Epithelial cell of esophagus (primary cell): ENCODE results near the gene UBE3C.
A peak's percentile ranks its signal among the peaks of the same experiment; 100 is the strongest.

Experiments
- DNase-seq: peaks from one replicate; pipeline ENCODE4 v3.0.0; 2010; ENCODE audit warnings: low read depth
- H3K4me3 ChIP-seq: 2 replicates; pipeline ENCODE4 v1.5.1; 2011; ENCODE audit warnings: mild to moderate bottlenecking, low read length, control low read depth
- TF ChIP-seq, protein P1 (sequence below): IDR thresholded peaks from 2 replicates; pipeline ENCODE4 v1.5.1; 2011; ENCODE audit warnings: low read depth, mild to moderate bottlenecking, low read length, control low read depth, inconsistent platforms; ENCODE audit not compliant: insufficient read depth; ENCODE audit errors: missing control alignments

The UBE3C gene

DNA sequence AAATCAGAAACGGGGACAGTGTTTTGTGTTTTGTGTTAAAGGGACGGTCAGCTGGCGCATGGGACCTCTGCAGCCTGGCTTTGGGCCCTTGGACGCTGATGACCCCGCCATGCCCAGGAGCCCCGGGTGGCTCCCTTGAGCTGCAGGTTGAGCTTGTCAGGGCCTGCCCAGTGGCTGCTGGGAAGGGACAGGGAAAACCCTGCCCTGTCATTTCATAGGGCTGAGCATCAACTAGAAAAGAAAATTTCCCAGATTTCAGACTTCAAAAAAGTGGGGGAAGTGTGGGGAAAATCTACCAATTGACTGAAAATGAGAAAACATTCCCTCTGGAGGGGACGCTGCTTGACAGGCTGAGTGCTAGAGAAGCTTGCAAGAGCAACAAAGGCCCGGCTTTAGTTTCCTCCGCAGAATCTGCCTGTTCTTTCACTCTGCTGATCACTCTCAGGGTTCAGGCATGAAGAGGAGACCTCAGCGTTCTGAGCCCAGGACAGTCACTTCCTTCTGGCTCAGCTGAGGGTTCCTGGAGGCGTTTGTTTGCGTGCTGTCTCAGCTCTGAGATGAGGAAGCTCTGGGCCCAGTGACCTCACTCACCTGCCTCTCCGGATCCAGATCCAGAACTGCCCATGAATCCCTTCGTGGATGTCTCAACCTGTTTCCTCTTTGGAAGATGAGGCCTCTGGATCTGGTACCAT is 179.4 kb downstream of the UBE3C start:
- DNase-seq: peak; percentile 92
- no peak overlapping the region for H3K4me3 ChIP-seq
- TF ChIP-seq, protein P1, sequence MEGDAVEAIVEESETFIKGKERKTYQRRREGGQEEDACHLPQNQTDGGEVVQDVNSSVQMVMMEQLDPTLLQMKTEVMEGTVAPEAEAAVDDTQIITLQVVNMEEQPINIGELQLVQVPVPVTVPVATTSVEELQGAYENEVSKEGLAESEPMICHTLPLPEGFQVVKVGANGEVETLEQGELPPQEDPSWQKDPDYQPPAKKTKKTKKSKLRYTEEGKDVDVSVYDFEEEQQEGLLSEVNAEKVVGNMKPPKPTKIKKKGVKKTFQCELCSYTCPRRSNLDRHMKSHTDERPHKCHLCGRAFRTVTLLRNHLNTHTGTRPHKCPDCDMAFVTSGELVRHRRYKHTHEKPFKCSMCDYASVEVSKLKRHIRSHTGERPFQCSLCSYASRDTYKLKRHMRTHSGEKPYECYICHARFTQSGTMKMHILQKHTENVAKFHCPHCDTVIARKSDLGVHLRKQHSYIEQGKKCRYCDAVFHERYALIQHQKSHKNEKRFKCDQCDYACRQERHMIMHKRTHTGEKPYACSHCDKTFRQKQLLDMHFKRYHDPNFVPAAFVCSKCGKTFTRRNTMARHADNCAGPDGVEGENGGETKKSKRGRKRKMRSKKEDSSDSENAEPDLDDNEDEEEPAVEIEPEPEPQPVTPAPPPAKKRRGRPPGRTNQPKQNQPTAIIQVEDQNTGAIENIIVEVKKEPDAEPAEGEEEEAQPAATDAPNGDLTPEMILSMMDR: no peak
